Glomerular visceral epithelial cell (primary cell): Measurements from ENCODE around the gene PPEF1.
"Not testable (repeated sequence)": the region's sequence is repeated elsewhere in the genome, so short reads cannot be mapped to it uniquely, and the experiment has no call there.

Experiments used
- DNase-seq: peaks from one replicate; pipeline ENCODE4 v3.0.0-alpha.2; 2016; ENCODE audit errors: extremely low spot score

PPEF1 gene

DNA sequence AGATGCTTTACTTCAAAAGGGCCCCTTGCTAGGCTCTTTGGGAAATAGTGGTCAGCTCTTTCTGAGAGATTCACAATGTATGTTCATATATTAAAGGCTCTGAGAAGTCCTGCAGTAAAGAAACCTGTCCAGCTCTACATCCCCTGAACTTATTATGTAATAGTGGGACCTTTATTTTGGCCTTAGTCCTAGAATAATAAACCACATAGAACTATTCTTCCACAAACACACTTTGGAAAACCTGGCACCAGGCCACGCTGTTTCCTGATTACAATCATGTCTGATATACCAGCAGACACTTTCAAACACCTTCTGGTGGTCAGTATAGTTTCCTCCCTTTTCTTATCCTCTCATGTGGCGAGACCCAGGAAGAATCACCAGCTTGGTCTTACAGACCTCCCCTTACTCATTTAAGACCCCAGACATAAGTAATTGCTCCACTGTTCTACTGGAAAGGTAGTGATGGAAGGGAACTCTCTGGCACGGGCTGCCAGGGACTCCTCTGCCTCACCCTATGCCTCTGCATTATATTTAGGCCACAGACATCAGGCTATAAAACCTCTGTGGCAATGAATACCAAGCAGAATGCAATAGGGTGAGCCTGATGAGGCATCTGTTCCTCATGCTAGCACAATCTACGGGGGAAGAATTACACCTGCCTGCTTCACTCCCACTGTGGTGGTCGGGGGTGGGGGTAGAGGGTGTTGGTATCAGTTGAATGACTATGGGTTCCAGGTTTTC lies 5.7 kb upstream of the PPEF1 start:
- DNase-seq = peak; percentile 24

DNA sequence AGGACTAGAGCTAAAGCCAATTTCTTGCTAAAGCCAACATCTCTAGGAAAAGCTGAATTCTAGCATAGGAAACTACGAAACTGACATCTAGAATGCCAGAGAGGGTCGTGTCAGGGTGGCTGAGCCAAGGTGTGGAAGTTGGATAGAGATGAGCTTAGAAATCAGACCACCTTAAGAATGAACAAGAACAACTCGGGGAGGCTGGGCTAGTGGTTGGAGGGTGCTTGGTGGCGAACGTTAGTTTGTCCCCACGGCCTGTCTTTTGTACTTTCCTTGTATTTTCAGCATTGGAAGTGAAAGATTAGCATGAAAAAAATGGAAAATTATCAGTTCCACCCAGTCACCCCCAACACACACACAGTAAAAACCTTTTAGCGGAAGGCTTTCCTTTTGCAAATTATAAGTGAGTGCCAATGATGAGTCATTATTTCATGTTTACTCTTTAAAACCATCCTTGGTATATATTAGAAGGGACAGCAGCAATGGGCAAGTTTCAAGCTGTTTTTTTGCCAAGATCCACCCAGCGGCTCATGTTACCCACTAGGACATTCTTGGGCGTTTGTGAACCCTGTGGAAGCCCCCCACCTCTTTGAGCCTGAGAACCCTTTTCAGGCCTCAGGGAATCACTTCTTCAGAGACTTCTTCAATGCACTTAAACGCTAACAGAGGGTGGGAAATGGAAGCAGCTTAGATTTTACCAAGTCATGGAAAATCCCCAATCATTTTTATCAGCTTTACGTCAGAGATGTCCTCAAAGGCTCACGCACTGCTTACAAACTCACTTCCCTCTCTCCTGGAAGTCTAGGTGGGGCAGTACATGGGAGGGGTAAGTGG lies 4.9 kb upstream of the PPEF1 start:
- peak; percentile 1 for DNase-seq

DNA sequence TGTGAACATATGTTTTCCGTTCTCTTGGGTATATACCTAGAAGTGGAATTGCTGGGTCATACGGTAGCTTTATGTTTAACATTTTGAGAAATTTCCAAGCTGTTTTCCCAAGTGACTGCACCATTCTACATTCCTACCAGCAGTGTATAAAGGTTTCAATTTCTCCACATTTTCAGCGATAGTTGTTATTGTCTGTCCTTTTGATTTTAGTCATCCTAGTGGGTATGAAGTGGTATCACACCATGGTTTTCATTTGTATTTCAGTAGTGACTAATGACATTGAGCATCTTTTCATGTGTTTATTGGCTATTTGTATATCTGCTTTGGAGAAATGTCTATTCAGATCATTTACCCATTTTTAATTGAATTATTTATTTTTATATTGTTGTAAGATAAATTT lies 2.4 kb downstream of the PPEF1 start:
- no peak for DNase-seq

DNA sequence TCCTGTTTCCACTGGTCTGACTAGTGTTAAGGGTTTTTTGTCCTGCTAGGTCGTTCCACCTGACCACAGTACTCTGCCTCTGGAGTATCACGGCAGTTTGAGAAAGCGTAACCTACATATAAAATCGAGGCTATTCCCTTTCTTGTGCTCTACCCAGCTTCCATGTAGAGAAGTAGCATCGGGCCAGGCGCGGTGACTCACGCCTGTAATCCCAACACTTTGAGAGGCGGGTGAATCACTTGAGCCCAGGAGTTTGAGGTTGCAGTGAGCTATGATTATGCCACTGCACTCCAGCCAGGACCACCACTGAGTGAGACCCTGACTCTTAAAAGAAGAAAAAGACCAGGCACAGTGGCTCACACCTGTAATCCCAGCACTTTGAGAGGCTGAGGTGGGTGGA lies 7.5 kb downstream of the PPEF1 start:
- DNase-seq = no peak

DNA sequence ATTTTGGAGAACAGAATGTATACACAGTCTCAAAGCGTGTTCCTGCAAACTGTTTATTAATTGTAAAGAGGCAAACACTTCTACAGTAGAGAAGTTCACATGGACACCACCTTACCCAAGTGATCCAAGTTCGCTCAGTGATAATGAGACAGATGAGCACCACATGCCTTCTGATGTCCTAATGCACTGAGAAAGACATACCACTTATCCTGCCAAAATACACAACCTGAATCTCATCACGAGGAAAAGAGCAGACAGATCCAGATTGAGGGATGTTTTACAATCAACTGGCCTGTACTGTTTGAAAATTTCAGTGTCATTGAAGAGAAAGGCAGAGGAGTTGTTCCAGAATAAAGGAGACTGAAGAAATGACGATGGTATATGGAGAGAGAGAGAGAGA lies 12.4 kb downstream of the PPEF1 start:
- no peak for DNase-seq

DNA sequence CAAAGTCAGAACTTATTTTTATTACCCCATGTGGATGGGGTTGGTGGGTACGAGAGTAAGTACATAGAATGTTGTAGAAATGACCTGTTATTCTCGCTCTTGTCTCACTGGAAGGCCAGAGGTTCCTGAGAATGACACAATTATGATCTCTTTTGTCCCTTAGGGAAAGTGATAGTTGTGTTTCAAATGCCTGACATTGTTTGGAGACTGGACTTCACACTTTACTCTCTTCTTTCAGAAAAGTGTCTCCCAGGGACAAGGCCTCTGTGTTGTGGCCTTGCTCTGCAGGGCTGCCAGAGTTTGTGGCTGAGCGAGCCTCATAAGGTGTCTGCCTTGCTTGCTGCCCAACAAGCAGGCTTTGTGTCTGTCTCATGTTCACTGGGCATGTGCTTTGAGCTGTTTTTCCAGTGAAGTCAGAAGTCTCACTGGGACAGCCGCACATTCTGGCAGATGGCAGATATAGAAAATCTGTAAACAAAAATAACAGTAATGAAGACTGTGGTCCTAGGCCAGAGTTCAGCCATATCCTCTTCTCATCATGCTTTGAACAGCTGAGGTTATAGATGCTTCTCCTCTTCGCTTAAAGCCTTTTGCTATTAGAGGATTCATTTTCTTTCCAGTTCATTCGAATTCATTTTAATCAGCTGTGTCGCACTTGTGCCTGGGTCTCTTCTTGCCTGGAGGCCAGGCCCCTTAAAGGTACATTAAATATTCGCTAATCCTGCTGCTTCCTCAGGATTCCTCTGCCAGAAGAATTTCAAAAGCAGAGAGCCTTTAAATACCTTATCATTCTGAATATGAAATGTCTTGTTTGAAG lies 14.4 kb downstream of the PPEF1 start:
- no peak for DNase-seq

DNA sequence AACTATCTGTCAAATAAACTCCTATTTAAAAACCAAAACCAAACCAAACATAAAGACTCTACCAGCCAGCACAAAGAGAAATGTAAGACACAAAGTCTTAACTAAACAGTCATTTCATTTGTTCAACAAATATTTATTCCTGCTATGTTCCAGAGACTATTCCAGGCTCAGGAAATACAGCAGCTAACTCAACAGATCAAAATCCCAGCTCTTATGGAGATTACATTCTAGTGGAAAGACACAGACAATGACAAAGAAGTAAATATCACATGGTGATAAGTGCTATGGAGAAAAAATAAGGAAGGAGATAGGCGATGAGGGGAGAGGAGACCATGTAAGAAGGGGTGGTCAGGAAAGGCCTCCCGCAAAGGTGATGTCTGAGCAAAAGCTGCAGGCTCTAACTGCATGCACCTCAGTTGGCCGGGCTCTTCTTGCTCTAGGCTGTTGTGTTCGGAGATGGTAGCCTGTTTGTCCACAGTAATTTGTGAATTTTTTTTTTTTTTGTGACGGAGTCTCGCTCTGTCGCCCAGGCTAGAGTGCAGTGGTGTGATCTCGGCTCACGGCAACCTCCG lies 15.1 kb downstream of the PPEF1 start:
- no peak for DNase-seq

DNA sequence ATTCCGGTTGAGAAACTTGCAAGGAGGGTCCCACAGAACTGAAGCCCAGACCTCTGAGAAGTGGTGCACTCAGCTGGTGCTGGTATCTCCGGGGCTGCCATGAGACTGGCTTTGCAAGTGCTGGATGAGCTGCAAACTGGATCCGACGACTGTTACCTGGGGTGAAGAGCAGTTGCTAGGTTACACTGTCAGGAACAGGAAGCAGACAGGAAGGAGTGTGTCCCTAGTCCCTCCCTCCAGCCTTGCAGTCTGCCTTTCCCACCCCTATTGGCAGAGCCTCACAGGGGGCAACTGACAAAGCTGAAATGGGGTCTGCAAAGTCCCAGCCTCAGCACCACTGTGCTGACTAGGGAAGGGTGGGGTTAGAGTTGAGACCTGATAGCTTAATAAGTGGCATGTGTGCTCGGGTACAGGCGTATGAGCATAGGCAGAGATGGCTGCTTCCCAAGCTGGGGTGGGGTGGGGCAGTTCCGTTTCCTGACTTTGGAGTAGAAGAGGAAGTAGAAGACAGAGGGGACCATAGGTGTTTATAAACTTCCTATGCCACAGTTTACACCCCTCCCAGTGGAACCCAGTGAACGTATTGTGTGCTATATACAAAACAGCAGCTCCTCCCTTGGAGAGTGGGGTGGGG lies 18.0 kb downstream of the PPEF1 start:
- DNase-seq = no peak

DNA sequence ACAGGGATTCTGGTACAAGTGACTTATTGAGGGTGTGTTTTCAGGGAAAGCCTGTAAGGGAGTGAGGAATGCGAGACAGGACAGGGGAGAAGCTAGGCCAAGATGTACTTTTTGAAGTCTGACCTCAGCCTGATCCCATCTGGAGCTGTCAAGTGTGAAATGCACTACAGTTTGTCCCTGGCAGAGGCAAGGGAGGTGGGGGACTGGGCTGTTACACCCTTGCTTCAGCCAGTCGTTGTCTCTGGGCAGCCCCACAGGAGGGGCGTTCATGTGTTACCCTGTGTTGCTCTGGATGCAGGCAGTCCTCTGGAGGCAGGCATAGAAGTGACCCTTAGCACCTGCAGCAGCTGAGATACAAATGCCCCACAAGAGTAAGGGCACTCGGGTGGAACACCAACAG lies 25.8 kb downstream of the PPEF1 start:
- no peak for DNase-seq

DNA sequence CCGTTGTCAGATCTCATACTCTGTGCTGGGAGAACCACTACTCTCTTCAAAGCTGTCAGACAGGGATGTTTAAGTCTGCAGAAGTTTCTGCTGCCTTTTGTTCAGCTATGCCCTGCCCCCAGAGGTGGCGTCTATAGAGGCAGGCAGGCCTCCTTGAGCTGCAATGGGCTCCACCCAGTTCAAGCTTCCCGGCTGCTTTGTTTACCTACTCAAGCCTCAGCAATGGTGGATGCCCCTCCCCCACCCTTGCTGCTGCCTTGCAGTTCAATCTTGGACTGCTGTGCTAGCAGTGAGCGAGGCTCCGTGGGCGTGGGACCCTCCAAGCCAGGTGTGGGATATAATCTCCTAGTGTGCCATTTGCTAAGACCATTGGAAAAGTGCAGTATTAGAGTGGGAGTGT lies 32.2 kb downstream of the PPEF1 start:
- DNase-seq = not testable (repeated sequence)

DNA sequence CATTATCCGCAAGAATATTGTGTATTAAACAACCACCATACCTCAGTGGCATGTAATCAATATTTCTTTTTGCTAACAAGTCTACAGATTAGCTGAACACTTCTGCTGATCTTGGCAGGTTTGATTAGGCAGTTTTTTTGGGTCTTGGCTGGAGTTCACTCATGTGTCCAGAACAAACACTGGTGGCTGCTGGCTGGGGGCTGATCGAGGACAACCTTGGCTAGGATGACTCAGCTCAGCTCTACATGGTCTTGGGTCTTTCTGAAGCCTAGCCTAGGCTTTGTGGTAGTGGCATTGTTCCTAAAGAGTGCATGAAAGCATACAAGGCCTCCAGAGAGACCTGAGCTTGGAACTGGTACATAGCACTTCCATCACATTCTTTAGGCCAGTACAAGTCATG lies 41.1 kb downstream of the PPEF1 start:
- no peak for DNase-seq

DNA sequence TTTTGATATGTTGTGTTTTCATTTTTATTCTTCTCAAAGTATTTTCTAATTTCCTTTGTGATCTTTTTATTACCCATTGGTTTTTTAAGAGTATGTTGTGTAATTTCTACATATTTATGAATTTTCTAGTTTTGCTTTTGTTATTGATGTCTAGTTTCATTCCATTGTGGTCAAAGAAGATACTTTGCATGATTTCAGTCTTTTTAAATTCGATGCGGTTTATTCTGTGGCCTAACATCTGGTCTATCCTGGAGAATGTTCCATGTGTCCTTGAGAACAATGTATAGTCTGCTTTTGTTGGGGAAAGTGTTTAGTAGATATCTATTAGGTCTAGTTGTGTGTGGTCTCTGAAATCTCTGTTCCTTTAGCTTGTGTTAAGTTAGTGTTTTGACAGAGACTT lies 46.2 kb downstream of the PPEF1 start:
- no peak for DNase-seq

DNA sequence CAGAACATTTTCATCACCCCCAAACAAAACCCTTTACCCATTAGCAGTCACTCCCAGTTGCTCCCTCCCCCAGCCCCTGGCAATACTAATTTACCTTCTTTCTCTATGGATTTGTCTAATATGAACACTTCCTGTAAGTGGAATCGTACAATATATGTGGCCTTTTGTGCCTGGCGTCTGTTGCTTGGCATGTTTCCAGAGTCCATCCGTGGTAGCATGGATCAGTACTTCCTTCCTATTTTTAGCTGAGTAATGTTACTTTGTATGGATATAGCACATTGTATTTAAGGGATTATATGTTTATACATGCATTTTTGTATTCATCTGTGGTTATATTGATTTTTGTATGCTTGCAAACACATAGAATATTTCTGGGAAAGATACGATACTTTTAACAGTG lies 48.2 kb downstream of the PPEF1 start:
- DNase-seq = no peak

DNA sequence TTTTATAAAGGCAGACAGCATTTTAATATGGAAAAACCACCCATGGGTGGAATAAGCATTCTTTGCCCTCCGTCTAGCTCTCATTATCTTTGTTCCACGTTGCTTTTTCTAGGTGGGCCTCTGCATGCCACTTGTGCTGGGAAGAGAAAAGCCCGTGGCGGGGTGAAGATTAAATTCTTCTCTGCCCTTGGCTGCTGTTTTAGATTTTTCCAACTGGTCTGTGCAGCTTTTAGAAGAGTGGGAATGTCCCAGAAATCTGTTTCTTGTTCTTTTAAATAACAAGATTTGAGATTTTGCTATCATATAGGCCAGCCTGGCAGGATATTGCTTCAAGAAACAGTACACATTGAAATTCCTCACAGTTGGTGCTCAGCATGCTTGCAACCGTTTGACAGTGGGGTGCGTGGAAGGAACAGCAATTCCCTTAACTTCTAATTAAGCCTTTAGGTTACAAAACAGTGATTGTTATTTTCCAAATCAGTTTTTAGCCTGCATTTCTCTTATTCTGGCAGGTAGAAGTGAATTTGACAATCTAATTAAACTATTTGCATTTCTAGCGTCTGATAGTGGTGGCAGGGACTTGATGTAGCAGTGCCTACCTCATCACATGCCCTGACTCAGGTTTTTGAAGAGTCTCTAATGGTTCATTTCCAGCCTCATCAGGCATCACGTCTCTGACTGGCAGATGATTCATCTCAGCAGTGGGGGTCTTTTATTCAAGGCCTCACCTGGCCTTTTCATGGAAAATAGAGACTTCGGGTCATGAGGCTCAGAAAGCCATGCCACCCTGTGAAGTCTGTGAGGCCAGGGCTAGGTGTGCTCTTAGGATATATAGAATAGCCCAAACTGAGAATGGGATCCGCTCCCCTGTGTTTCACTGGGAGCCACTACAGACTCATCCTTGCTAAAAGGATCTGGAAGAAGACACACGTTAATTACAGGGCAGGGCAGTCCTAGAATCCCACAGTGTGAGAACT lies 50.8 kb downstream of the PPEF1 start:
- no peak for DNase-seq

DNA sequence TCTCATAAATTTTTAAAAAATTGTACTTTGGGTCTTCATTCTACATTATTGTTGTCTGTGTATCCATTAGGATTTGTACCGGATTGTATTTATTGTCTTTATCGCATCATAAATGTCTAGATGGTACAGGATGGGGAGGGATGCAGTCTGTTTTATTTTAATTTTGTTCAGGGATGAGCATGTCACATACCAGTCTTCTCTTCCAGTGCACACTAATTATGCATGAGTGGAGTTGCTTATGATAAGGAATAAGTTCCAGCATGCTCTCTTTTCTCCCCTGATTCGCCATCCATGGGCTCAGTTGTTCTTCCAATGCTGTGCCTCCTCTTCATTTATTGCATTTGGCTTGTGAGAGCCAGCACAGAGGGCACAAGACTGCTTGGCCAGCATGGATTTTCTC lies 54.3 kb downstream of the PPEF1 start:
- DNase-seq = no peak

DNA sequence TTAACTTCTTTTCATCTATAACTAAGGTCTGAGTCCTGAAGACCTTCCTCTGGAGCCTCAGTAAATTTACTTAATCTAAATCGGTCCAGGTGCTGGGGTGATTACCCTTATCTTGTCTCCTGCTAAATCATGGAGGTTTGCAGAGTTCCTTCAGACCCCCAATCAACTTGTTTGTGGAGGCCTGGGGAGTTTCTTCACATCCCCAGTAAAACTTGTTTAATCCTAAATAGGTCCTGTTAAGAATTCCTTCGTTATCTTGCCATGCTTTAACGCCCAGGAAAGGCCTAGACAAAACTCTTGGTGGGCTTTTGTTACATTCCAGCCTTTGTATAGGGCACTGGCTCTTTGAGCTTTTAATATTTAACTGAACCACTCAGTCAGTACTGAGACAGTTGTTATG lies 55.7 kb downstream of the PPEF1 start:
- DNase-seq = not testable (repeated sequence)

DNA sequence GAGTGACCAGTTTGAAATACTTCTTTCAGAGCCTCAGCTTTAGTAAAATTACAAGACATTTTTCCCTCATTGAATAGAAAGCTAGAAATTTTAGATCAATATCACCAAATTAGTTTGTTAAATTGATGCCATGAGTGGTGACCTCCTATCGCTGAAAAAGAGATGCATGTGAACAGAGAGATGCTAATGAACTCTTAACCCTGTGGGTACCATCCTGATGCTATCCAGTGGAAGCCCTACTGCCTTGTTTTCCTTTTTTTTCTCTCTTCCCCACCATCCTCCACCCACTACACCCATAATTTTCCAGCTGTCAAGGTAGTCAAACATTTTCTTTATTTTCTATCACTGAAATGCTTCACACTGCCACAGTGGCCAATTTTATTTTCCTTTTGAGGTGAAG lies 61.9 kb downstream of the PPEF1 start:
- no peak for DNase-seq

DNA sequence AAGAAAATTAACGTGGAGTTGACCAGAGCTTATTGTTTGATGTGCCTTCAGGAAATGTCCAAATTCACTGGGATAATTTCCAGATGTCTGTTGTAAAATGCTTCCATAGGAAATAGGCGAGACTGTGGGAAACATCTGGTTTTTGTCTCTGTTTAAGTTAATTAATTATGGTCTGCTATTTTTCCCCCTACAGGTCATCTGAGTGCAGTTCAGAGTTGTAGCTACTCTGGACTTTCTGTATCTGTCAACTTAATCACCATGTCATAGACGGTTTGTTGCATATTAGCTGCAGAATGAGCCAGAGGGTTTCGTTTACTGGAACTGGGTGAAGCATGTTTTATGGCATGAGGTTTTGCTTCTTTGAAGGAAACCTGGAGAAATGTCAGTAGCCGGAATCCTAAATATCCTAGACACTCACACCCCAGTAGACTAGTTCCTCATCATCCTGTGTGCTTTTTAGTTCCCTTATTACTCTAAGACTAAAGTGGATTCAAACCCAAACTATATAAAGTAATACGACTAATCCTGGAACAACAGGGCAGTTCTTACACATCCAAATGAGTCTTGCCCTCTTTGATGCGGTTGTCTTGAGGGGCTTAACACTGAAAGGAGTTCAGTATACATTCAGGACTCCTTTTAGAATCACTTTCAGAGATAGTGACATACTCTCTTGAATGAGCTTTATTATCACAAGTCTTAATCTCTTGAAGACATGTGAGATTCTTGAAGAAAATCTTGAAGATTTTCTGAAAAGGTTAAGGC lies 62.5 kb downstream of the PPEF1 start:
- DNase-seq = no peak

DNA sequence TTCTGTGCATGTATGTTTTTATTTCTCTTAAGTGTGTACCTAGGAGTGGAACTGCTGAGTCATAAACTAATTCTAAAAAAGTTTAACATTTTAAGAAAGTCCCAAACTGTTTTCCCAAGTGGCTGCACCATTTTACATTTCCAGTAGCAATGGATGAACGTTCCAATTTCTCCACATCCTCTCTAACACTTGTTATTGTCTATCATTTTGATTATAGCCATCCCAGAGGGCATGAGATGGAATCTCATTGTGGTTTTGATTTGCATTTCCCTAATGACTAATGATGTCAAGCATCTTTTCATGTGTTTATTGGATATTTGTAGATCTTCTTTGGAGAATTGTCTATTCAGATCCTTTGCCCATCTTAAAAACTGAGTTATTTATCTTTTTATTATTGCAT lies 82.5 kb downstream of the PPEF1 start:
- no peak for DNase-seq

DNA sequence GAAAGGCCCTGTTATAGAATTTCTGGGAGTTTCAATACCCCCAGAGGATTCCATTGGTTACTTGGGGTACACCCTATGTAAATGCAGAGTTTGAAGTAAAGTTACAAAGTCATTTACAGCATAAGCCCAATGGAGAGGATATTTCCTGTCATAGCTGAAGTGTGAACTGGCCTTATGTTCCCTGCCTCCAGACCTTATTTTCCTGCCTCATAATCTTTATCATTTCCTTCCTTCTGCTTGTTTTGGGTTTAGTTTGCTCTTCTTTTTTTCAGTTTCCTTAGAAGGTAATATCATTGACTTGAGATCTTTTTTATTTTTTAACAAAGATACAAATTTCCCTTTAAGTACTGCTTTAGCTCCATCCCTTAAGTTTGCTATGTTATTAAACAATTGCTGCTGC lies 85.4 kb downstream of the PPEF1 start:
- DNase-seq = no peak
